ENCODE measurements around the gene GPHN. TPM values are rescaled to one million over a fixed set of nuclear protein-coding genes. Genes with fewer than 3 reads are reported as not detected.

Gene GPHN
- total RNA-seq, 1 experiment from 2014 or later, result 18.1 TPM

DNA sequence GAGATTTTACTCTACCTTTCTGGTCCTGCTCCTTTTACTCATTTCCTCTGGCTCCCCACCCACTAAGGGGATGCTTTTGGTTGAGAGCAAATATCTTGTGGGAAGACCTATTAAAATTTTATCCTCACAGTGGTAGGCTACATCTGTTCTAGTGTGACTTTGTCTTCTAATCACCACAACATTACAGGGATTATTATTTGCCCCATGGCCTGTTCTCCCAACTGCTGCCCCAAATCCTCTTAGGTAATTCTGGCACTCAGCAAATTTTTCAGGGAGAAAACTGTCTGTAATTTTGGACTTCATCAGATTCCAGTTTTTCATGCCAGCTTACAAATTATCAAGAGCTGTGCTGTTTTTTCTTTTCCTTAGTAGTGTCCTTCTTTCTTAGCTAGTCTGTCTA is 172.3 kb downstream of the GPHN start (continued):
- no peak for TF ChIP-seq NFYB (CRISPR knock-in tag; conservative IDR thresholded peaks at IDR 0.05; ENCODE audit: low read depth)

GRCh38 chr14:66696326-66696725 is 188.4 kb downstream of the GPHN start:
- Mint-ChIP-seq H3K36me3 (0 out of 2 replicates have a peak, but pooled peaks cover 2% of the 10 kb centered on the region), H3K9me3 (peaks cover 3% of the 10 kb centered on the region), H3K4me1 (no peaks in the 10 kb centered on the region; the same call in 1 of the 2 replicates), H3K27me3 (ENCODE audit: low read depth) (no peaks in the 10 kb centered on the region), H3K27ac (no peak overlapping the region), H3K4me3 (no peak overlapping the region)
- TF ChIP-seq CREM (CRISPR knock-in tag; IDR thresholded peaks at IDR 0.05), result no peak
- TF ChIP-seq TP53 (CRISPR knock-in tag; IDR thresholded peaks at IDR 0.05), result no peak
- no peak for TF ChIP-seq GTF2I (CRISPR knock-in tag; conservative IDR thresholded peaks at IDR 0.05)
- TF ChIP-seq ZNF416 (CRISPR knock-in tag; IDR thresholded peaks at IDR 0.05), result no peak
- TF ChIP-seq, protein P1, sequence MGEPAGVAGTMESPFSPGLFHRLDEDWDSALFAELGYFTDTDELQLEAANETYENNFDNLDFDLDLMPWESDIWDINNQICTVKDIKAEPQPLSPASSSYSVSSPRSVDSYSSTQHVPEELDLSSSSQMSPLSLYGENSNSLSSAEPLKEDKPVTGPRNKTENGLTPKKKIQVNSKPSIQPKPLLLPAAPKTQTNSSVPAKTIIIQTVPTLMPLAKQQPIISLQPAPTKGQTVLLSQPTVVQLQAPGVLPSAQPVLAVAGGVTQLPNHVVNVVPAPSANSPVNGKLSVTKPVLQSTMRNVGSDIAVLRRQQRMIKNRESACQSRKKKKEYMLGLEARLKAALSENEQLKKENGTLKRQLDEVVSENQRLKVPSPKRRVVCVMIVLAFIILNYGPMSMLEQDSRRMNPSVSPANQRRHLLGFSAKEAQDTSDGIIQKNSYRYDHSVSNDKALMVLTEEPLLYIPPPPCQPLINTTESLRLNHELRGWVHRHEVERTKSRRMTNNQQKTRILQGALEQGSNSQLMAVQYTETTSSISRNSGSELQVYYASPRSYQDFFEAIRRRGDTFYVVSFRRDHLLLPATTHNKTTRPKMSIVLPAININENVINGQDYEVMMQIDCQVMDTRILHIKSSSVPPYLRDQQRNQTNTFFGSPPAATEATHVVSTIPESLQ (CRISPR knock-in tag; IDR thresholded peaks at IDR 0.05), result no peak
- TF ChIP-seq TEAD4 (CRISPR knock-in tag; IDR thresholded peaks at IDR 0.05), result no peak
- TF ChIP-seq ZNF232 (CRISPR knock-in tag; IDR thresholded peaks at IDR 0.05), result no peak
- no peak for TF ChIP-seq FOXJ3 (CRISPR knock-in tag; IDR thresholded peaks at IDR 0.05; ENCODE audit: borderline replicate concordance)
- TF ChIP-seq ZNF671 (CRISPR knock-in tag; IDR thresholded peaks at IDR 0.05), result no peak
- no peak for TF ChIP-seq ELF4 (CRISPR knock-in tag; IDR thresholded peaks at IDR 0.05; ENCODE audit: low read depth)
- TF ChIP-seq SP1 (CRISPR knock-in tag; conservative IDR thresholded peaks at IDR 0.05), result no peak
- no peak for TF ChIP-seq TCF7 (CRISPR knock-in tag; IDR thresholded peaks at IDR 0.05; ENCODE audit: low read depth)
- TF ChIP-seq ZNF121 (CRISPR knock-in tag; IDR thresholded peaks at IDR 0.05), result no peak
- TF ChIP-seq, protein P2, sequence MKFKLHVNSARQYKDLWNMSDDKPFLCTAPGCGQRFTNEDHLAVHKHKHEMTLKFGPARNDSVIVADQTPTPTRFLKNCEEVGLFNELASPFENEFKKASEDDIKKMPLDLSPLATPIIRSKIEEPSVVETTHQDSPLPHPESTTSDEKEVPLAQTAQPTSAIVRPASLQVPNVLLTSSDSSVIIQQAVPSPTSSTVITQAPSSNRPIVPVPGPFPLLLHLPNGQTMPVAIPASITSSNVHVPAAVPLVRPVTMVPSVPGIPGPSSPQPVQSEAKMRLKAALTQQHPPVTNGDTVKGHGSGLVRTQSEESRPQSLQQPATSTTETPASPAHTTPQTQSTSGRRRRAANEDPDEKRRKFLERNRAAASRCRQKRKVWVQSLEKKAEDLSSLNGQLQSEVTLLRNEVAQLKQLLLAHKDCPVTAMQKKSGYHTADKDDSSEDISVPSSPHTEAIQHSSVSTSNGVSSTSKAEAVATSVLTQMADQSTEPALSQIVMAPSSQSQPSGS (CRISPR knock-in tag; IDR thresholded peaks at IDR 0.05; ENCODE audit: borderline replicate concordance, low read depth), result no peak
- TF ChIP-seq NFATC4 (CRISPR knock-in tag; IDR thresholded peaks at IDR 0.05), result no peak
- TF ChIP-seq HMGXB4 (CRISPR knock-in tag; IDR thresholded peaks at IDR 0.05), result no peak
- TF ChIP-seq IRF1 (CRISPR knock-in tag; IDR thresholded peaks at IDR 0.05), result no peak
- no peak for TF ChIP-seq PRRX2 (CRISPR knock-in tag; IDR thresholded peaks at IDR 0.05)
- TF ChIP-seq, protein P3, sequence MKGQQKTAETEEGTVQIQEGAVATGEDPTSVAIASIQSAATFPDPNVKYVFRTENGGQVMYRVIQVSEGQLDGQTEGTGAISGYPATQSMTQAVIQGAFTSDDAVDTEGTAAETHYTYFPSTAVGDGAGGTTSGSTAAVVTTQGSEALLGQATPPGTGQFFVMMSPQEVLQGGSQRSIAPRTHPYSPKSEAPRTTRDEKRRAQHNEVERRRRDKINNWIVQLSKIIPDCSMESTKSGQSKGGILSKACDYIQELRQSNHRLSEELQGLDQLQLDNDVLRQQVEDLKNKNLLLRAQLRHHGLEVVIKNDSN (CRISPR knock-in tag; IDR thresholded peaks at IDR 0.05), result no peak
- DNase-seq (ENCODE audit: low spot score), result no peak
- ATAC-seq, result no peak
- POLR2A ChIA-PET, result no interaction called here
- CTCF ChIA-PET, result no interaction called here

DNA sequence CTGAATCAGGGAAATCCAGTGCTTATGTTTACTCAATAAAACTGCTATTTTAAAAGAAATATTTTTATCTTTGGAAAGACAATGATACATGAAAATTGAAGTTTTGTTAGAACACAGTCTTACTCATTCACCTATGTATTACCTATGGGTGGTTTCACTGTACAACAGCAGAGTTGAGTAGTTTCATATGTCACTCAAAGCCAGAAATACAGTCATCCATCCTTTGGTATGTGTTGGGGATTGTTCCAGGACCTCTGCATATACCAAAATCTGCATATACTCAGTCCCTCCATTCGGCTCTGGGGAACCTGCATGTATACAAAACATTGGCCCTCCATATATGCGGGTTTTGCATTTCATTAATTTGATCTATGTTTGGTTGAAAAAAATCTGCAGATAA is 190.6 kb downstream of the GPHN start:
- H3K4me1 Mint-ChIP-seq, result no peaks in the 10 kb centered on the region; the same call in 1 of the 2 replicates
- POLR2A ChIA-PET, result no interaction called here
- H3K27ac Mint-ChIP-seq, result no peak overlapping the region
- H3K36me3 Mint-ChIP-seq, result peaks cover 9% of the 10 kb centered on the region
- H3K27me3 Mint-ChIP-seq (ENCODE audit: low read depth), result no peaks in the 10 kb centered on the region; the same call in 1 of the 2 replicates
- no peak overlapping the region for H3K4me3 Mint-ChIP-seq
- DNase-seq (ENCODE audit: low spot score), result no peak
- CTCF ChIA-PET, result no interaction called here
- peaks cover 17% of the 10 kb centered on the region for H3K9me3 Mint-ChIP-seq
- no peak for ATAC-seq
- TF ChIP-seq, protein P4, sequence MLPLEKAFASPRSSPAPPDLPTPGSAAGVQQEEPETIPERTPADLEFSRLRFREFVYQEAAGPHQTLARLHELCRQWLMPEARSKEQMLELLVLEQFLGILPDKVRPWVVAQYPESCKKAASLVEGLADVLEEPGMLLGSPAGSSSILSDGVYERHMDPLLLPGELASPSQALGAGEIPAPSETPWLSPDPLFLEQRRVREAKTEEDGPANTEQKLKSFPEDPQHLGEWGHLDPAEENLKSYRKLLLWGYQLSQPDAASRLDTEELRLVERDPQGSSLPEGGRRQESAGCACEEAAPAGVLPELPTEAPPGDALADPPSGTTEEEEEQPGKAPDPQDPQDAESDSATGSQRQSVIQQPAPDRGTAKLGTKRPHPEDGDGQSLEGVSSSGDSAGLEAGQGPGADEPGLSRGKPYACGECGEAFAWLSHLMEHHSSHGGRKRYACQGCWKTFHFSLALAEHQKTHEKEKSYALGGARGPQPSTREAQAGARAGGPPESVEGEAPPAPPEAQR (CRISPR knock-in tag; IDR thresholded peaks at IDR 0.05), result no peak
- TF ChIP-seq, protein P5, sequence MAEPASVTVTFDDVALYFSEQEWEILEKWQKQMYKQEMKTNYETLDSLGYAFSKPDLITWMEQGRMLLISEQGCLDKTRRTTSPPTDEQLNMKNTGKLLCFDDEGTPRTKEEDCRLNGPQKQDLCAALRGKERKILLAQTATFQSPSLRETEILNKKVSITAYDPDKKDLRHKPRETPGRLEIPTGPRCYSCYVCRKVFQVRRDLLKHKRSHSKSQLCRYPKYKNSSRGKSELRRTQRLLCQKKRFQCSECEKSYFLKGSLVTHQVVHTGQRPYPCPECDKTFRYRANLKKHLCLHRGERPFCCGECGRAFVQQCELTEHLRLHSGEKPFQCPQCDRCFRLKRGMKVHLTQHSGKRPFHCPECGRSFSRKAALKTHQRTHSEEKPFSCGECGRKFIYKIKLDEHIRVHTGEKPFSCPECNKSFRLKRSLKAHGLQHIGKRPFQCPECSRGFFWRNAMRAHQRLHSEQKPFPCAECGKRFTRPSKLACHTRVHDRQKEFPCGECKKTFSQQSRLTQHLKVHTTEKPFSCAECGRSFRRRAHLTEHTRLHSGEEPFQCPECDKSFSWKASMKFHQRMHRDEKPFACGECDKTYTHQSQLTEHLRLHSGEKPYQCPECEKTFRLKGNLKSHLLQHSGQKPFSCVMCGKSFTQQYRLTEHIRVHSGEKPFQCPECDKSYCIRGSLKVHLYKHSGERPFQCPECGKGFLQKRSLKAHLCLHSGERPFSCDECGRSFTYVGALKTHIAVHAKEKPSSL (CRISPR knock-in tag; conservative IDR thresholded peaks at IDR 0.05), result no peak
- no peak for TF ChIP-seq ETV6 (CRISPR knock-in tag; IDR thresholded peaks at IDR 0.05)
- no peak for TF ChIP-seq EMX1 (CRISPR knock-in tag; IDR thresholded peaks at IDR 0.05)
- TF ChIP-seq KAT7 (CRISPR knock-in tag; IDR thresholded peaks at IDR 0.05; ENCODE audit: borderline replicate concordance), result no peak
- no peak for TF ChIP-seq ZNF138 (CRISPR knock-in tag; conservative IDR thresholded peaks at IDR 0.05)
- no peak for TF ChIP-seq ZNF423 (CRISPR knock-in tag; IDR thresholded peaks at IDR 0.05)
